DOHH2 (cell line): ENCODE measurements around the gene ARX.

Source experiments
- H3F3A ChIP-seq: fragments of 200-600 bp; sonication (generic), shearing (Covaris generic); 2 replicates; pipeline ENCODE4 v1.6.0; 2016; ENCODE audit warnings: antibody characterized with exemption, mild to moderate bottlenecking; ENCODE audit not compliant: control insufficient read depth, insufficient read depth
- H3K27ac ChIP-seq: fragments of 200-600 bp; sonication (generic); 2 replicates; pipeline ENCODE4 v1.5.1; 2014; ENCODE audit warnings: low read depth, mild to moderate bottlenecking, low read length, moderate library complexity
- H3K27me3 ChIP-seq: fragments of 200-600 bp; sonication (generic); 2 replicates; pipeline ENCODE4 v1.6.1; 2014; ENCODE audit warnings: mild to moderate bottlenecking, low read length, mixed read lengths; ENCODE audit not compliant: control insufficient read depth
- H3K36me3 ChIP-seq: fragments of 200-600 bp; sonication (generic); 2 replicates; pipeline ENCODE4 v1.6.1; 2014; ENCODE audit warnings: mild to moderate bottlenecking, low read length, moderate library complexity, mixed read lengths; ENCODE audit not compliant: control insufficient read depth
- H3K4me1 ChIP-seq: fragments of 200-600 bp; sonication (generic); 2 replicates; pipeline ENCODE4 v1.6.1; 2014; ENCODE audit warnings: mild to moderate bottlenecking, low read length, mixed read lengths; ENCODE audit not compliant: control insufficient read depth
- H3K4me2 ChIP-seq: fragments of 200-600 bp; sonication (generic); 2 replicates; pipeline ENCODE4 v1.6.0; 2014; ENCODE audit warnings: mild to moderate bottlenecking, low read length, moderate library complexity
- H3K4me3 ChIP-seq: fragments of 200-600 bp; sonication (generic); 2 replicates; pipeline ENCODE4 v1.5.1; 2014; ENCODE audit warnings: mild to moderate bottlenecking, low read length, mixed read lengths
- H3K79me2 ChIP-seq: fragments of 200-600 bp; sonication (generic); 2 replicates; pipeline ENCODE4 v1.6.1; 2014; ENCODE audit warnings: mild to moderate bottlenecking, low read length, mixed read lengths; ENCODE audit not compliant: control insufficient read depth
- H3K9me2 ChIP-seq: fragments of 200-600 bp; sonication (generic); replicated peaks from 2 replicates; pipeline ENCODE4 v1.6.1; 2014; ENCODE audit warnings: mild to moderate bottlenecking, low read length, mixed read lengths; ENCODE audit not compliant: control insufficient read depth
- H3K9me3 ChIP-seq: fragments of 200-600 bp; sonication (generic); 2 replicates; pipeline ENCODE4 v1.6.1; 2014; ENCODE audit warnings: antibody characterized with exemption, low read length, mixed read lengths; ENCODE audit not compliant: control insufficient read depth, insufficient read depth
- H4K20me1 ChIP-seq: fragments of 200-600 bp; sonication (generic); 2 replicates; pipeline ENCODE4 v1.6.0; 2014; ENCODE audit warnings: low read depth, mild to moderate bottlenecking, antibody characterized with exemption, low read length, moderate library complexity; ENCODE audit not compliant: control insufficient read depth, insufficient read depth
- EZH2phosphoT487 ChIP-seq: fragments of 200-600 bp; sonication (generic); IDR thresholded peaks from 2 replicates; pipeline ENCODE4 v1.6.1; 2017; ENCODE audit warnings: borderline replicate concordance, mild to moderate bottlenecking, antibody characterized with exemption, low read length, moderate library complexity, mixed read lengths
- TF ChIP-seq, protein P1 (sequence below): fragments of 200-600 bp; sonication (generic); IDR thresholded peaks from one replicate; pipeline ENCODE4 v1.5.1; 2014; ENCODE audit warnings: antibody characterized with exemption, mild to moderate bottlenecking, low read depth, low read length; ENCODE audit not compliant: poor library complexity, severe bottlenecking

The ARX gene

DNA sequence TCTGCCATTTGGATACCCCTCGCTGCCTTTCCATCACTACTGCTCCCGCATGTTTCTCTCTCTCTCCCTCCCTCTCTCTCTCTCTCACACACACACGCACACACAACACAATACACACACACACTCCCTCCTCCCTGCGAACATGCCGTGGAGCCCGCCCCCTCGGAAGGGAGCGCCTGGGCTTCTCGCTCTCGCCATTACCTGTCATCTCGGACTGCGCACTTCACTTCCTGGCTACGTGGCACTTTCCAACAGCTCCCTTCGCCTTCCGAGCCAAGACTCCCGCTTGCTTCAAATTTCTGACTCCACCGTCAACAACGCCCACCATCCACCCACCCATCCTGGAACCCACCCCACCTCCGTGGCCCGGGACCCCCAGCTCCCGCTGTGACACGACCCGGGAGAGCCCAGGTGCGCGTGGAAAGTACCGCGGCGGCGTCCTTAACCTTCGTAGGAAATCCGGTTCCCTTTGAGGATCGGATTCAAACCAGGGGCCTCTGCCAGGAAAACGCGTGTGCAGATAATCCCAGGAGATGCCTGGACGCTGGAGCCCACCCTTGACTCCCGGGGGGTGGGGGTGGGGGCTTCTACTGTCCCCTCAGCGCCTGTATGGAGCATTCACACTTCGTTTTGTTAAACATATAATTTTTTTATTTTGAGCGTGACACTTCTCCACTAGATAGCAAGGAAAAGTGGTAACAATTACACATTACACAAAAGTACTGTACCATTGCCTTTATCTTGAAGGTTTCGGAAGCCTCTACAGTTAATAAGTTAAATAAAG is 12.5 kb downstream of the ARX start:
- Histone ChIP-seq H3K9me2 (no peaks in the 10 kb centered on the region), H3K27me3 (no peaks in the 10 kb centered on the region), H3K9me3 (no peaks in the 10 kb centered on the region), H4K20me1 (no peaks in the 10 kb centered on the region), H3K4me1 (no peaks in the 10 kb centered on the region), H3K36me3 (no peaks in the 10 kb centered on the region), H3K27ac (no peak overlapping the region), H3K4me2 (no peak overlapping the region), H3F3A (no peaks in the 10 kb centered on the region), H3K4me3 (no peak overlapping the region), H3K79me2 (no peaks in the 10 kb centered on the region)
- no peak for TF ChIP-seq EZH2phosphoT487
- TF ChIP-seq, protein P1, sequence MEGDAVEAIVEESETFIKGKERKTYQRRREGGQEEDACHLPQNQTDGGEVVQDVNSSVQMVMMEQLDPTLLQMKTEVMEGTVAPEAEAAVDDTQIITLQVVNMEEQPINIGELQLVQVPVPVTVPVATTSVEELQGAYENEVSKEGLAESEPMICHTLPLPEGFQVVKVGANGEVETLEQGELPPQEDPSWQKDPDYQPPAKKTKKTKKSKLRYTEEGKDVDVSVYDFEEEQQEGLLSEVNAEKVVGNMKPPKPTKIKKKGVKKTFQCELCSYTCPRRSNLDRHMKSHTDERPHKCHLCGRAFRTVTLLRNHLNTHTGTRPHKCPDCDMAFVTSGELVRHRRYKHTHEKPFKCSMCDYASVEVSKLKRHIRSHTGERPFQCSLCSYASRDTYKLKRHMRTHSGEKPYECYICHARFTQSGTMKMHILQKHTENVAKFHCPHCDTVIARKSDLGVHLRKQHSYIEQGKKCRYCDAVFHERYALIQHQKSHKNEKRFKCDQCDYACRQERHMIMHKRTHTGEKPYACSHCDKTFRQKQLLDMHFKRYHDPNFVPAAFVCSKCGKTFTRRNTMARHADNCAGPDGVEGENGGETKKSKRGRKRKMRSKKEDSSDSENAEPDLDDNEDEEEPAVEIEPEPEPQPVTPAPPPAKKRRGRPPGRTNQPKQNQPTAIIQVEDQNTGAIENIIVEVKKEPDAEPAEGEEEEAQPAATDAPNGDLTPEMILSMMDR = no peak

DNA sequence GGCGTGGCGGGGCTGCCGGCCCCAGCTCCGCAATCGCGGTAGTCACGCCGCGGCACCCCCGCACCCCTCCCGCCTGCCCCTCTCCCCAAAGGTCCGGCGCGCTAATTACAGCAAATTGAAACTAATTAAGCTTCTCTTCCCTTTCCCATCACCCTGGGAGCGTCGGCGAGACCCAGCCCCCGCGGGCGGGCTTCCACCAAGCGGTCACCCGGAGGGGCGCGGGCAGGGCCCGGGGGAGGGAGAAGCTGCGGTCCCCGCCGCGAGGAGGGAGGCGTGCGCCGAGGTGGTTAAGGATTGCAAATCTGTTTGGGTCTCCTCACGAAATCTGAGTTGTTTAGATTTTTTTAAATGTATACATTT is 13.1 kb downstream of the ARX start:
- H3F3A ChIP-seq = no peaks in the 10 kb centered on the region
- no peaks in the 10 kb centered on the region for H3K36me3 ChIP-seq
- H4K20me1 ChIP-seq = no peaks in the 10 kb centered on the region
- no peaks in the 10 kb centered on the region for H3K79me2 ChIP-seq
- H3K9me3 ChIP-seq = no peaks in the 10 kb centered on the region
- H3K4me1 ChIP-seq = no peaks in the 10 kb centered on the region
- H3K27me3 ChIP-seq = no peaks in the 10 kb centered on the region
- H3K4me3 ChIP-seq = no peak overlapping the region
- H3K4me2 ChIP-seq = no peak overlapping the region
- TF ChIP-seq, protein P1 = no peak
- TF ChIP-seq EZH2phosphoT487 = no peak
- H3K27ac ChIP-seq = no peak overlapping the region
- no peaks in the 10 kb centered on the region for H3K9me2 ChIP-seq

DNA sequence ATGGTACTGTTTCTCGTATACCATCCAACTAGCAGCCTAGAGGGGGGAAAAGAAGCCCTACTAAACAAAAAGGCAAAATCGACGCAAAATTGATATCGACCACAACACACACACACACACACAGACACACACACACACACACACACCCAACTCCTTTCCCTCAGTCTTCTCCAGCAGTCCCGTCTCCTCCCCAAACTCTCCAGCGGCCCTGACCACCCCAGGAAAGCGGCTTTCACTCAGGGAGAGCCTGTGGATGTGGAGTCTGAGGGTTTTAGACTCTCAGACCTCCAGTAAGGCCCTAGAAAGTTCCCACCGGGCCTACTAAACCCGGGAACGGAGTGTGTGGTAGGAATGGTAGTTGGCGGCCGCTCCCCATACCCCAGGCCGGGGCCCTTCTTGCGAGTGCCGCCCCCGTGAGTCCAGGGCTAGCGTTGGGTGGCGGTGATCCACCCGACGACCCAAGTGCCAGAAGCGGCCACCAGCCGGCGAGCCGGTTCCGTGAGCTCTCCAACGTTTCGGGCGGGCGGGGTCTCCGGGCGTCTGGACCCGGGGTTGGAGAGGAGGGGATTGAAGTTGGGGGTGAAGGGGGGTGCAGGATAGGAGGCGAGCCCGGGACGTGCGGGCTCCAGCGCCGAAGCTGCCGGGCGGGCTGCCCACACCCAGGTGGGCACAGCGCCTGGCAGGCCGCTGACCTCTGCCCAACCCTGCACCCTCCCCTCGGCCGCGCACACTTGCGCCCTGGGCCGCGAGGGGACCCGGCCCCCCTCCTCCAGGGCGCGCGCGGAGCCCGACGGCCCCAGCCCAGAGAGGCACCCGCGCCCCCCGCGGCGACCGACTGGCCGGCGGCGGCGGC is 13.7 kb downstream of the ARX start:
- Histone ChIP-seq H3K27me3 (no peaks in the 10 kb centered on the region), H3K9me2 (no peaks in the 10 kb centered on the region), H3K79me2 (no peaks in the 10 kb centered on the region), H3K4me2 (no peak overlapping the region), H3K4me1 (no peaks in the 10 kb centered on the region), H3K4me3 (no peak overlapping the region), H3K27ac (no peak overlapping the region), H3K9me3 (no peaks in the 10 kb centered on the region), H3K36me3 (no peaks in the 10 kb centered on the region), H3F3A (no peaks in the 10 kb centered on the region), H4K20me1 (no peaks in the 10 kb centered on the region)
- TF ChIP-seq, protein P1 = no peak
- TF ChIP-seq EZH2phosphoT487 = no peak
